NCI-H146 (cell line): Measurements from ENCODE around the gene TNRC18.

ENCODE experiments used
- DNase-seq: peaks from one replicate; lab custom pipeline; 2025; lab: John Stamatoyannopoulos, UW

The TNRC18 gene

GRCh38 chr7:5451391-5451790 lies 27.8 kb upstream of the TNRC18 start:
- no peak for DNase-seq

GRCh38 chr7:5450549-5451327 lies 27.1 kb upstream of the TNRC18 start:
- no peak for DNase-seq

- DNase-seq, result no peak
Measured at GRCh38 chr7:5448378-5449037, 24.9 kb upstream of the TNRC18 start.

GRCh38 chr7:5445981-5446594 lies 22.5 kb upstream of the TNRC18 start:
- no peak for DNase-seq

GRCh38 chr7:5443678-5444077 lies 20.0 kb upstream of the TNRC18 start:
- DNase-seq, result no peak

GRCh38 chr7:5442757-5443305 lies 19.2 kb upstream of the TNRC18 start:
- no peak for DNase-seq

GRCh38 chr7:5441840-5442503 lies 18.3 kb upstream of the TNRC18 start:
- no peak for DNase-seq

- no peak for DNase-seq
Measured at GRCh38 chr7:5439572-5440496, 16.2 kb upstream of the TNRC18 start.

- no peak for DNase-seq
Measured at GRCh38 chr7:5439209-5439571, 15.6 kb upstream of the TNRC18 start.

- DNase-seq, result no peak
Measured at GRCh38 chr7:5437987-5438386, 14.4 kb upstream of the TNRC18 start.

GRCh38 chr7:5437348-5437892 lies 13.8 kb upstream of the TNRC18 start:
- DNase-seq, result no peak

- DNase-seq, result no peak
Measured at GRCh38 chr7:5436003-5436678, 12.5 kb upstream of the TNRC18 start.

- DNase-seq, result peak; percentile 26
Measured at GRCh38 chr7:5435291-5436002, 11.8 kb upstream of the TNRC18 start.

- DNase-seq, result no peak
Measured at GRCh38 chr7:5433181-5433580, 9.5 kb upstream of the TNRC18 start.

GRCh38 chr7:5432691-5433090 lies 9.1 kb upstream of the TNRC18 start:
- no peak for DNase-seq

- no peak for DNase-seq
Measured at GRCh38 chr7:5431560-5432015, 8.0 kb upstream of the TNRC18 start.

GRCh38 chr7:5430612-5430947 lies 6.9 kb upstream of the TNRC18 start:
- DNase-seq, result no peak

- DNase-seq, result no peak
Measured at GRCh38 chr7:5429857-5430611, 6.4 kb upstream of the TNRC18 start.

- no peak for DNase-seq
Measured at GRCh38 chr7:5429253-5429856, 5.7 kb upstream of the TNRC18 start.
